ENCODE results near the gene KCNH1.

GRCh38 chr1:210992837-210993236 lies 141.1 kb downstream of the KCNH1 start:
- TF ChIP-seq CTCF (IDR thresholded peaks at IDR 0.05; ENCODE audit: low read depth, low read length) (no peak), POLR2A (IDR thresholded peaks at IDR 0.05; ENCODE audit: extremely low read depth, insufficient read length) (no peak)
